Measurements from ENCODE around the gene NAPEPLD.
"Not testable (repeated sequence)": the region's sequence is repeated elsewhere in the genome, so short reads cannot be mapped to it uniquely, and the experiment has no call there.

The NAPEPLD gene

GRCh38 chr7:103059471-103059870 is 89.4 kb downstream of the NAPEPLD start:
- DNase-seq: no peak

DNA sequence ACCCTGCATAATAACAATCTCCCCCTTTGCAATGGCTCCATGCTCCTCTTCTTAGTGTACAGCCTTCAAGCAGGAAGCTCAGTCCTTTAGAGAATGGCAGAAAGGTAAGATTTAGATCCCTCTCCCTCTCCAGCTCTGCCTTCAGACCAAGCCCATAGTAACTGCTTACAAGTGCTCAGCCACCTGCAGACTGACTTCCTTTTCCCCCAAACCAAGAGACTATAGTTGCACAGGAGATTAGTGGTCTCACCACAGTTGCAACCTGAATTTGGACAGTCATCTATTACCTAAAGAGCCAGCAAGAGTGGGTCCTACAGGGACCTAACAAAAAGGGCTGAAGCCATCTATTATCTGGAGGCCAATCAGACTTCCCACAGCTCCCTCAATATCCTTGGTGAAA is 90.8 kb downstream of the NAPEPLD start:
- DNase-seq: no peak

- DNase-seq: not testable (repeated sequence)
Observed at GRCh38 chr7:103056006-103056405, 92.9 kb downstream of the NAPEPLD start.

DNA sequence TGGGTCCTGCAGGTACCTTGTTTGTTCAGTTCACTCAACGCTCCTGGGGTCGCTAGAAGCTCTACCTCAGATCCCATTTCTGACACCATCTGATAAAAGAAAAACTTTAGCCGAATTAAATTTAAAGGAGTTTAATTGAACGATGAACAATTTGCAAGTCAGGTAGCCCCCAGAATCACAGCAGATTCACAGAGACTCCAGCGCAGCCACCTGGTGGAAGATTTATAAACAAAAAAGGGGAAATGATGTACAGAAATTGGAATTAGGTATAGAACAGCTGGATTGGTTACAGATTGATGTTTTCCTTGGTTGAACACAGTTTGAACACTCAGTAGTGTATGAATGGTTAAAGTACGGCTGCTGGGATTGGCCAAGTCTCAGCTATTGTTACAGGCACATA is 97.4 kb downstream of the NAPEPLD start:
- no peak for DNase-seq

Data from activated CD4-positive, alpha-beta T cell treated with anti-CD3 and anti-CD28 coated beads for 48 hours (primary cell).